NCI-H2081 (cell line): ENCODE results near the gene IFT81.
"Not testable (repeated sequence)": the region's sequence is repeated elsewhere in the genome, so short reads cannot be mapped to it uniquely, and the experiment has no call there.

Experiments used
- DNase-seq, 2 experiments: peaks; one replicate each; lab custom pipeline; 2025; lab: John Stamatoyannopoulos, UW

IFT81 gene

GRCh38 chr12:110245369-110245772 is 121.2 kb downstream of the IFT81 start:
- peak in 1 of 2 experiments; percentile 20 for DNase-seq

GRCh38 chr12:110246636-110247339 is 122.6 kb downstream of the IFT81 start:
- no peak for DNase-seq

GRCh38 chr12:110247340-110248095 is 123.4 kb downstream of the IFT81 start:
- DNase-seq = no peak

- no peak for DNase-seq
Observed at GRCh38 chr12:110248096-110248447, 123.9 kb downstream of the IFT81 start.

GRCh38 chr12:110249105-110249504 is 124.9 kb downstream of the IFT81 start:
- no peak for DNase-seq

GRCh38 chr12:110249716-110250225 is 125.6 kb downstream of the IFT81 start:
- DNase-seq = no peak

GRCh38 chr12:110251381-110251780 is 127.2 kb downstream of the IFT81 start:
- no peak for DNase-seq

GRCh38 chr12:110252716-110253115 is 128.6 kb downstream of the IFT81 start:
- no peak for DNase-seq

GRCh38 chr12:110253176-110253575 is 129.0 kb downstream of the IFT81 start:
- DNase-seq = no peak

- no peak for DNase-seq
Observed at GRCh38 chr12:110254971-110255540, 130.9 kb downstream of the IFT81 start.

- not testable (repeated sequence) for DNase-seq
Observed at GRCh38 chr12:110255890-110256456, 131.8 kb downstream of the IFT81 start.

GRCh38 chr12:110256780-110257431 is 132.7 kb downstream of the IFT81 start:
- DNase-seq = no peak

GRCh38 chr12:110258466-110258865 is 134.3 kb downstream of the IFT81 start:
- no peak for DNase-seq

GRCh38 chr12:110262442-110263388 is 138.6 kb downstream of the IFT81 start:
- DNase-seq = no peak

GRCh38 chr12:110266381-110266960 is 142.3 kb downstream of the IFT81 start:
- peak; percentile 37 to 79 for DNase-seq

- DNase-seq = peak; percentile 87 to 93
Observed at GRCh38 chr12:110266980-110267620, 142.9 kb downstream of the IFT81 start.
